ENCODE measurements around the gene GLRA1. TPM values are rescaled to one million over a fixed set of nuclear protein-coding genes. Genes with fewer than 3 reads are reported as not detected.
A peak's percentile ranks its signal among the peaks of the same experiment; 100 is the strongest.

GLRA1 gene
- polyA plus RNA-seq, 3 donors: not detected

GRCh38 chr5:151795426-151795825, 129.2 kb downstream of the GLRA1 start:
- H3K27ac Mint-ChIP-seq: no peak overlapping the region
- H3K9me3 Mint-ChIP-seq: peaks cover 0 to 2% (median 0%) of the 10 kb centered on the region in 7 donors
- Histone ChIP-seq H3K27ac (ENCODE audit: low read depth in 1 of 2, low read length in 2 of 2) (no peak overlapping the region), H3K9me3 (replicated peaks in 1 of 2; ENCODE audit: control insufficient read depth in 1 of 2, insufficient read depth in 1 of 2, low read length in 2 of 2) (no peaks in the 10 kb centered on the region), H3K79me2 (ENCODE audit: insufficient read depth, low read length) (peaks cover 31% of the 10 kb centered on the region), H3K36me3 (replicated peaks in 1 of 2; ENCODE audit: control insufficient read depth in 1 of 2, insufficient read depth in 2 of 2, low read length in 2 of 2) (peaks cover 92 to 100% of the 10 kb centered on the region in 2 donors), H3K4me3 (replicated peaks in 1 of 3; ENCODE audit: low read depth in 2 of 3, low read length in 3 of 3) (no peak overlapping the region), H3K4me2 (replicated peaks; ENCODE audit: extremely low read depth, low read length, poor library complexity, severe bottlenecking) (no peak overlapping the region), H2AFZ (ENCODE audit: insufficient read depth, low read depth, low read length, poor library complexity, severe bottlenecking) (no peak overlapping the region), H3K27me3 (ENCODE audit: control insufficient read depth in 2 of 2, insufficient read depth in 2 of 2, low read length in 2 of 2) (no peaks in the 10 kb centered on the region), H4K20me1 (ENCODE audit: insufficient read depth, low read length) (peaks cover 47% of the 10 kb centered on the region), H3K9ac (ENCODE audit: insufficient read depth, low read length, poor library complexity, severe bottlenecking) (no peak overlapping the region), H3K4me1 (ENCODE audit: control insufficient read depth in 1 of 2, insufficient read depth in 2 of 2, low read length in 2 of 2) (no peaks in the 10 kb centered on the region)
- intact Hi-C loops (cut with micrococcal nuclease): no loop called here
- H3K36me3 Mint-ChIP-seq: peaks cover 83 to 95% of the 10 kb centered on the region in 2 donors
- TF ChIP-seq, protein P1, sequence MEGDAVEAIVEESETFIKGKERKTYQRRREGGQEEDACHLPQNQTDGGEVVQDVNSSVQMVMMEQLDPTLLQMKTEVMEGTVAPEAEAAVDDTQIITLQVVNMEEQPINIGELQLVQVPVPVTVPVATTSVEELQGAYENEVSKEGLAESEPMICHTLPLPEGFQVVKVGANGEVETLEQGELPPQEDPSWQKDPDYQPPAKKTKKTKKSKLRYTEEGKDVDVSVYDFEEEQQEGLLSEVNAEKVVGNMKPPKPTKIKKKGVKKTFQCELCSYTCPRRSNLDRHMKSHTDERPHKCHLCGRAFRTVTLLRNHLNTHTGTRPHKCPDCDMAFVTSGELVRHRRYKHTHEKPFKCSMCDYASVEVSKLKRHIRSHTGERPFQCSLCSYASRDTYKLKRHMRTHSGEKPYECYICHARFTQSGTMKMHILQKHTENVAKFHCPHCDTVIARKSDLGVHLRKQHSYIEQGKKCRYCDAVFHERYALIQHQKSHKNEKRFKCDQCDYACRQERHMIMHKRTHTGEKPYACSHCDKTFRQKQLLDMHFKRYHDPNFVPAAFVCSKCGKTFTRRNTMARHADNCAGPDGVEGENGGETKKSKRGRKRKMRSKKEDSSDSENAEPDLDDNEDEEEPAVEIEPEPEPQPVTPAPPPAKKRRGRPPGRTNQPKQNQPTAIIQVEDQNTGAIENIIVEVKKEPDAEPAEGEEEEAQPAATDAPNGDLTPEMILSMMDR (IDR thresholded peaks at IDR 0.05): no peak
- no peaks in the 10 kb centered on the region for H3K4me1 Mint-ChIP-seq
- no peak for DNase-seq
- no peaks in the 10 kb centered on the region for H3K27me3 Mint-ChIP-seq (ENCODE audit: low read depth in 3 of 3)
- WGBS (ENCODE audit: insufficient coverage): no CpG with 5 or more reads among the region's 1 CpG
- no peak overlapping the region for H3K4me3 Mint-ChIP-seq

DNA sequence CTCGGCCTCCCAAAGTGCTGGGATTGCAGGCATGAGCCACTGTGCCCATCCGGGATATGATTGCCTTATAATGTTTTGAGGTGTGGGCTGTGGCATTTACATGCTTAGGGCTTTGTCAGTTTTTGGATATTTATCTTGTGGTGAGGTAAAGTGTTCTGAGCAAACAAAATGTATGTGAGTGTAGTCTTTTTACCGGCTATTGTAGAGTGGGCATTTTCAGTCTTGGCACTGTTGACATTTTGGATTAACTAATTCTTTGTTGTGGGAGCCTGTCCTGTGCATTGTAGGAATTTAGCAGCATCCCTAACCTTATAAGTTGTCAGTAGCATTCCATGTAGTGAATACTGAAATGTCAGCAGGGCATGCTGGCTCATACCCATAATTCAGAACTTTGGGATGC, 131.3 kb downstream of the GLRA1 start:
- Histone ChIP-seq H3K27ac (ENCODE audit: low read depth in 1 of 2, low read length in 2 of 2) (no peak overlapping the region), H3K9ac (ENCODE audit: insufficient read depth, low read length, poor library complexity, severe bottlenecking) (no peak overlapping the region), H3K4me3 (replicated peaks in 1 of 3; ENCODE audit: low read depth in 2 of 3, low read length in 3 of 3) (no peak overlapping the region), H3K27me3 (ENCODE audit: control insufficient read depth in 2 of 2, insufficient read depth in 2 of 2, low read length in 2 of 2) (no peaks in the 10 kb centered on the region), H3K4me1 (ENCODE audit: control insufficient read depth in 1 of 2, insufficient read depth in 2 of 2, low read length in 2 of 2) (peaks cover 0 to 3% of the 10 kb centered on the region in 2 donors), H3K79me2 (ENCODE audit: insufficient read depth, low read length) (peaks cover 51% of the 10 kb centered on the region), H3K36me3 (replicated peaks in 1 of 2; ENCODE audit: control insufficient read depth in 1 of 2, insufficient read depth in 2 of 2, low read length in 2 of 2) (peaks cover 84 to 98% of the 10 kb centered on the region in 2 donors), H3K4me2 (replicated peaks; ENCODE audit: extremely low read depth, low read length, poor library complexity, severe bottlenecking) (no peak overlapping the region), H2AFZ (ENCODE audit: insufficient read depth, low read depth, low read length, poor library complexity, severe bottlenecking) (no peak overlapping the region), H4K20me1 (ENCODE audit: insufficient read depth, low read length) (peaks cover 47% of the 10 kb centered on the region), H3K9me3 (replicated peaks in 1 of 2; ENCODE audit: control insufficient read depth in 1 of 2, insufficient read depth in 1 of 2, low read length in 2 of 2) (no peaks in the 10 kb centered on the region)
- H3K27me3 Mint-ChIP-seq (ENCODE audit: low read depth in 3 of 3): no peaks in the 10 kb centered on the region
- peak overlapping the region in 1 of 7 donors; percentile 25 for H3K27ac Mint-ChIP-seq
- no peak for DNase-seq
- no peaks in the 10 kb centered on the region for H3K9me3 Mint-ChIP-seq
- TF ChIP-seq, protein P1 (IDR thresholded peaks at IDR 0.05): no peak
- intact Hi-C loops (cut with micrococcal nuclease): no loop called here
- no peak overlapping the region for H3K4me3 Mint-ChIP-seq
- H3K4me1 Mint-ChIP-seq: peaks cover 4% of the 10 kb centered on the region
- H3K36me3 Mint-ChIP-seq: peaks cover 79 to 94% of the 10 kb centered on the region in 2 donors
- 100% methylated on average over 2 of the region's 3 CpGs for WGBS (ENCODE audit: insufficient coverage)
